ENCODE results near the gene SELL. TPM values are rescaled to one million over a fixed set of nuclear protein-coding genes. Genes with fewer than 3 reads are reported as not detected.
A peak's percentile ranks its signal among the peaks of the same experiment; 100 is the strongest.
"Not testable (repeated sequence)": the region's sequence is repeated elsewhere in the genome, so short reads cannot be mapped to it uniquely, and the experiment has no call there.

The SELL gene
- total RNA-seq, 2 experiments from 2014 or later, result 0.16 to 2.2 TPM

DNA sequence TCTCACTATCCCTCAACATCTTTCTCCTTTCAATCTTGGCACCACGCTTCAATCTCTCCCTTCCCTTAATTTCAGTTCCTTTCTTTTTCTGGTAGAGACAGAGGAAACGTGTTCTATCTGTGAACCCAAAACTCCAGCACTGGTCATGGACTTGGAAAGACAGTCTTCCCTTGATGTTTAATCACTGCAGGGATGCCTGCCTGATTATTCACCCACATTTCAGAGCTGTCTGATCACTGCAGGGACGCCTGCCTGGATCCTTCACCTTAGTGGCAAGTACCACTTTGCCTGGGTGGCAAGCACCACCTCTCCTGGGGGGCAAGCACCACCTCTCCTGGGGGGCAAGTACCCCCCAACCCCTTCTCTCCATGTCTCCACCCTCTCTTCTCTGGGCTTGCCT, 27.8 kb downstream of the SELL start:
- Histone ChIP-seq H4K20me1 (ENCODE audit: insufficient read depth, low read length) (no peaks in the 10 kb centered on the region), H3K4me3 (ENCODE audit: low read depth, low read length, poor library complexity, severe bottlenecking) (no peak overlapping the region), H2AFZ (ENCODE audit: low read length) (peak overlapping the region; percentile 84; the same call in 1 of the 2 replicates), H3K79me2 (ENCODE audit: insufficient read depth, low read depth, low read length) (no peaks in the 10 kb centered on the region), H3K9me2 (ENCODE audit: insufficient read depth, low read length) (no peaks in the 10 kb centered on the region), H3K27ac (ENCODE audit: low read depth, low read length, poor library complexity, severe bottlenecking) (no peak overlapping the region), H3K36me3 (ENCODE audit: insufficient read depth, low read length) (no peaks in the 10 kb centered on the region; the same call in 1 of the 2 replicates), H3K4me1 (ENCODE audit: insufficient read depth, low read length, poor library complexity, severe bottlenecking) (peaks cover 47% of the 10 kb centered on the region), H3K9me3 (ENCODE audit: low read length) (no peaks in the 10 kb centered on the region), H3K4me2 (ENCODE audit: low read length) (no peak overlapping the region)
- no peak for DNase-seq (ENCODE audit: low spot score)
- CTCF ChIA-PET (ENCODE audit: unreplicated experiment), result no interaction called here
- POLR2A ChIA-PET, result no interaction called here
- intact Hi-C loops (cut with micrococcal nuclease; ENCODE audit: unreplicated experiment), result loop anchor here (5.0 kb wide), 1 partner anchor 114 kb away; a partner anchor contains a TSS
- TF ChIP-seq CTCF (conservative IDR thresholded peaks at IDR 0.05; ENCODE audit: low read length), result no peak
- no peak for TF ChIP-seq EZH2phosphoT487 (IDR thresholded peaks at IDR 0.05; ENCODE audit: borderline replicate concordance, low read depth, low read length)
- BruUV-seq (replicated peaks), result no TSS peak

- Histone ChIP-seq H3K4me1 (ENCODE audit: insufficient read depth, low read length, poor library complexity, severe bottlenecking) (peaks cover 48% of the 10 kb centered on the region), H3K4me2 (ENCODE audit: low read length) (peak overlapping the region; percentile 26; the same call in 1 of the 2 replicates), H2AFZ (ENCODE audit: low read length) (peak overlapping the region; percentile 84; the same call in 1 of the 2 replicates)
- H3K9me3 ChIP-seq (ENCODE audit: low read length); H3K27ac ChIP-seq (ENCODE audit: low read depth, low read length, poor library complexity, severe bottlenecking); H4K20me1 ChIP-seq (ENCODE audit: insufficient read depth, low read length); CTCF ChIA-PET (ENCODE audit: unreplicated experiment); DNase-seq (ENCODE audit: low spot score); BruUV-seq (replicated peaks); H3K9me2 ChIP-seq (ENCODE audit: insufficient read depth, low read length); H3K79me2 ChIP-seq (ENCODE audit: insufficient read depth, low read depth, low read length); H3K36me3 ChIP-seq (ENCODE audit: insufficient read depth, low read length); H3K4me3 ChIP-seq (ENCODE audit: low read depth, low read length, poor library complexity, severe bottlenecking): not testable (repeated sequence)
- intact Hi-C loops (cut with micrococcal nuclease; ENCODE audit: unreplicated experiment), result loop anchor here (5.0 kb wide), 1 partner anchor 114 kb away; a partner anchor contains a TSS
- POLR2A ChIA-PET, result interaction anchor here (2.4 to 2.8 kb wide), 3 partner anchors 10 to 113 kb away, joined by 10 to 31 read pairs (median 15); partner anchors contain the start of gene METTL18
These were observed 28.3 kb downstream of the SELL start for GRCh38 chr1:169683168-169683567.

- Histone ChIP-seq H3K27ac (ENCODE audit: low read depth, low read length, poor library complexity, severe bottlenecking) (peak overlapping the region; percentile 75), H3K9me2 (ENCODE audit: insufficient read depth, low read length) (no peaks in the 10 kb centered on the region), H4K20me1 (ENCODE audit: insufficient read depth, low read length) (no peaks in the 10 kb centered on the region), H3K9me3 (ENCODE audit: low read length) (no peaks in the 10 kb centered on the region), H2AFZ (ENCODE audit: low read length) (peak overlapping the region; percentile 90), H3K4me1 (ENCODE audit: insufficient read depth, low read length, poor library complexity, severe bottlenecking) (peaks cover 54% of the 10 kb centered on the region), H3K4me3 (ENCODE audit: low read depth, low read length, poor library complexity, severe bottlenecking) (peak overlapping the region; percentile 45), H3K36me3 (ENCODE audit: insufficient read depth, low read length) (no peaks in the 10 kb centered on the region; the same call in 1 of the 2 replicates), H3K4me2 (ENCODE audit: low read length) (peak overlapping the region; percentile 71), H3K79me2 (ENCODE audit: insufficient read depth, low read depth, low read length) (no peaks in the 10 kb centered on the region)
- ChIA-PET CTCF (ENCODE audit: unreplicated experiment) (interaction anchor here (0.5 to 1.3 kb wide), 2 partner anchors 20 to 1841 kb away, joined by 3 to 5 read pairs; no protein-coding TSS in a partner anchor), POLR2A (interaction anchor here (0.7 to 2.8 kb wide), 12 partner anchors 11 to 238 kb away, joined by 3 to 31 read pairs (median 8); partner anchors contain the start of gene METTL18)
- no TSS peak for BruUV-seq (replicated peaks)
- TF ChIP-seq EZH2phosphoT487 (IDR thresholded peaks at IDR 0.05; ENCODE audit: borderline replicate concordance, low read depth, low read length), result no peak
- no peak for TF ChIP-seq CTCF (conservative IDR thresholded peaks at IDR 0.05; ENCODE audit: low read length)
- DNase-seq (ENCODE audit: low spot score), result peak; percentile 33
- intact Hi-C loops (cut with micrococcal nuclease; ENCODE audit: unreplicated experiment), result loop anchor here (5.0 kb wide), 1 partner anchor 115 kb away; a partner anchor contains a TSS
These were observed 29.3 kb downstream of the SELL start for GRCh38 chr1:169682071-169682470.
